OCI-M1 (cell line): ENCODE results near the gene PVALB.
"Not testable (repeated sequence)": the region's sequence is repeated elsewhere in the genome, so short reads cannot be mapped to it uniquely, and the experiment has no call there.

ENCODE experiments used
- DNase-seq: peaks from one replicate; lab custom pipeline; 2025; lab: John Stamatoyannopoulos, UW

PVALB gene

DNA sequence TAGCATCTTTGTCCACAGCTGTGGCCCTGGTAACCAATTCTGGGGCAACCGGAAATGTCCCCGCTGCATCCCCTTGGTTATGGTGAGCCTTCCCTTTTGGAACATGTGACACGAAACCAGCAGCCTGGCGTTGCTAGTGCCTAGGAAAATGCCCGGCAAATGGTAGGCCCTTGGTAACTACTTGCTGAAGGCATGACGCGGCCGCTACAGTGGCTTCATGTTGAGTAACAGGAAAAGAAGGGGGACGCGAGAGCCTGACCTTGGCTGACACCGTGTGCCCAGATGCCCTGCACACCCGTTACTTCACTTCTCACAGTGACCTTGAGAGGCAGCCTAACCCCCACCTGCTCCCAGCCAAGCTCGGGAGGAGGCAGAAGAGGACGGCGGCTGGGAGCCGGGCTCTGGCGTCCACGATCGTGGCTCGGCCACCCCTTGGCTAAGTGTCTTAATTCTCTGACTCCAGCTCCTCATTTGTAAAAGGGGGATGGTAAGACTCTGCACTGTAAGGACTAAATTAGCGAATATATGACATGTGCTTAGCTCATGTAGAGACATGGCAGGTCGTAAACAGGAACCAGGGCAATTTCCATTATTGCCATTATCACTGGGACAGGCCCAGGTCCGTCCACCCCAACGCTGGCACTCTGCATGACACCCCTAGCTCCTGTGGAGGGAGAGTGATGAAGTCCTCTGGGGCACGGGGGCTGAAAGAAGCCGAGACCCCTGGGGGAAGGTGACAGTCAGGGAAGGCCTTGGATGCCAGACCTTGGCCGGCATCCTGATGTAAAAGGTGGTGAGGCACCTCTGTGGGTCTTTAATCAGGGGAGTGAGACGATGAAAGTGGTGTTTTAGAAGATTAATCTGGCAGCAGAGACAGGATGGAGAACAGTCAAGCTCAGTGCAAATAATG is 59.8 kb downstream of the PVALB start:
- no peak for DNase-seq

DNA sequence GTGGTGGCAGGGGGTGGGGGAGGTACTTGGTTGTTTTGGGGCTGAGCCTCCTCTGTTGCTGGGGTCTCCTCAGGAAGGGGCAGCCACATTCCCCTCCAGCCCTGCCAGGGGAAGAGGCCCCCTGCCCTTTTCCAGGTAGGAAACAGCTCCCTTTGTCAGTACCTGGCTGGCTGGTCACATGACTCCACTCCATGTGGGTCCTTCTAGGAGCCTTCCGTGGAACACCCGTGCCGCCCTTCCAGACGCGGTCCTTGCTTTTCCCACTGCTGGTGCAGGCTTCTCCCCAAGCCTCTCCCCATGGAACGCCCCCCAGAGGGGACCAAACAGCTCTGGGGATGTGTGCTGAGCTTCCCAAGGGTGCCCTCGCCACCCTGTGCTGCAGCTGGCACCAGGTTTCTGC is 60.8 kb downstream of the PVALB start:
- no peak for DNase-seq

DNA sequence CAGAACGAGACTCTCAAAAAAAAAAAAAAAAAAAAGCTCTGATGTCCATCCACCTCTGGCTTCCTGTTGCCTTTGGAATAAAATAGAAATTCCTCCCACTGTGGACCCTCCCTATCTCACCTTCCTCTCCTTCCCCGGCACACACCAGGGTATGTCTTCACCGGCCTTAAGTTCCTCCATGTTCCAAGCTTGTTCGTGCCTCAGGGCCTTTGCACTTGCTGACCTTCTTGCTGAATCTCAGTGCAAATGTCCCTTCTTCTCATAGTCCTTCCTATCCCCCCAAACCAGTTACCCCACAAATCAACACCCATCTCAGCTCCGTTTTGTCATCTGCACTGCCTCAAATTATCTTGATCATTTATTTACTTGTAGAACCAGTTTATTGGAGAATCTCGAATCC is 61.5 kb downstream of the PVALB start:
- no peak for DNase-seq

DNA sequence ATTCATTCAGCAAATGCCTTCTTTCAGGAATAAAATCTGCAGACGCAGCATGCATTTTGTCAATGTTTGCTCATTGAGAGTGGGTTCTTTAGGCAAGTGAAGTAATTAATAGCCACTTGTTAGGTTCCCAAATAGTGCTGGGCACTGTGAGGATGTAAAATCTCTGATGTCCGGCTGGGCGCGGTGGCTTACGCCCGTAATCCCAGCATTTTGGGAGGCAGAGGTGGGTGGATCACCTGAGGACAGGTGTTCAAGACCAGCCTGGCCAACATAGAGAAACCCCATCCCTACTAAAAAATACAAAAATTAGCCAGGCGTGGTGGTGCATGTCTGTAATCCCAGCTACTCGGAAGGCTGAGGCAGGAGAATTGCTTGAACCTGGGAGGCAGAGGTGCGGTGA is 62.0 kb downstream of the PVALB start:
- not testable (repeated sequence) for DNase-seq

DNA sequence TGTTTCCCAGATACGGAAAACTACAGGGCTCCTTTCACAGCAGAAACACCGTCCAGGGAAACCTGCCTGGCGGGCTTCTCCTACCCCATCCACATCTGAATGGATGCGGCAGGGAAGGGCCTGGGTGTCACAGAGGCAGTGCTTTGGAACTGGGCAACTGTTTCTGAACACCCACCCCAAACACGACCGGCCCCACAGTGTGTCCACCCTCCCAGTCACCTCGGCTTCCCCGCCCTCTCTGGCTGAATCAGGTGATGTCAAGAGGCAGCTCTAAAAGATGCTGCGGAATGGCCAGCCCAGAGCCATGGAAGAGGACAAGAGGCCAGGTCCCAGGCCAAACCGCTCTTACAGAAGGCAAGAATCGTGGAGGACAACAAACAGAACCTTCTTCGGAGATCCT is 62.9 kb downstream of the PVALB start:
- DNase-seq = no peak

DNA sequence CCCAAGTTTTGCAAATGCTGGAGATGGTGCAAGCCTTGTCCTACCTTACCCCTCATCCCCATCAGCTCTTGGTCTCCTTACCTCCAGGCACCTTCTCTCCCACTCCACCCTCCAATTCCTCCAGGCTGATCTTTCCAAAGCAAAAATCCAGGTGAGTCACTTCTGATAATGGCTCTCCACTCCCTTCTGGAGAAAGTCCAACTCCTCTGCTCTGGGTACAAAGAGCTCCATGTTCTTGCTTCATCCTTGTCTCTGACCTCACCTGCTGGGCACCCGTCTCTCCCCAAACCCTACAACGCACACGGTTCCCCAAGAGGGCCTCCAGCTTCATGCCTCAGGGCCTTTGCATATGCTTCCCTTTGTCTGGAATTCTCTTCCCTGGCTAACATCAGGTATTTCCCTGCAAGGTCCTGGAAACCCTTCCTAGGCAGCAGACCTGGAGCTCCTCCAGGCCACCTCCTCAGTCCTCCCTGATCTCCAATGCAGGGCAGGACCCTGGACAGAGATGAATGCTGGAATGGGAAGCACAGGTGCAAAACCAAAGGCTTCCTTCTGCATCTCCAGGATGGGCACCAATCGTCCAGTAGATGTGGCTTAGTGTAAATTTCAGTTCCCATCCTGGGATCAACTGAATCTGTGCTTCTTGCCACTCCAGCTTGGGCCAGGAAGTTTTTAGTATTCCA is 63.6 kb downstream of the PVALB start:
- no peak for DNase-seq
